ENCODE measurements around the gene NME7. TPM values are rescaled to one million over a fixed set of nuclear protein-coding genes. Genes with fewer than 3 reads are reported as not detected.

NME7 gene
- total and polyA plus RNA-seq, 10 donors, result 4.0 to 22.0 (median 9.7) TPM

- 68 to 99% (median 92%) methylated on average over 2 of the region's 2 CpGs for WGBS, 5 donors
- DNase-seq, result no peak
- Histone ChIP-seq H3K9me3 (no peaks in the 10 kb centered on the region), H3K27me3 (replicated peaks in 1 of 7) (no peaks in the 10 kb centered on the region), H3K27ac (no peak overlapping the region), H3K4me3 (no peak overlapping the region), H3K4me1 (peaks cover 0 to 6% (median 0%) of the 10 kb centered on the region in 6 donors), H3K36me3 (peaks cover 0 to 35% (median 0%) of the 10 kb centered on the region in 6 donors)
- TF ChIP-seq POLR2AphosphoS5 (IDR thresholded peaks at IDR 0.05) (no peak), CTCF (IDR thresholded peaks at IDR 0.05 in 8 of 11, conservative IDR thresholded peaks at IDR 0.05 in 3 of 11) (no peak), POLR2A (IDR thresholded peaks at IDR 0.05) (no peak)
- intact Hi-C loops (cut with DNase I; ENCODE audit: low total_unique reads), result no loop called here
Measured at GRCh38 chr1:169305948-169306347, 61.6 kb downstream of the NME7 start.

DNA sequence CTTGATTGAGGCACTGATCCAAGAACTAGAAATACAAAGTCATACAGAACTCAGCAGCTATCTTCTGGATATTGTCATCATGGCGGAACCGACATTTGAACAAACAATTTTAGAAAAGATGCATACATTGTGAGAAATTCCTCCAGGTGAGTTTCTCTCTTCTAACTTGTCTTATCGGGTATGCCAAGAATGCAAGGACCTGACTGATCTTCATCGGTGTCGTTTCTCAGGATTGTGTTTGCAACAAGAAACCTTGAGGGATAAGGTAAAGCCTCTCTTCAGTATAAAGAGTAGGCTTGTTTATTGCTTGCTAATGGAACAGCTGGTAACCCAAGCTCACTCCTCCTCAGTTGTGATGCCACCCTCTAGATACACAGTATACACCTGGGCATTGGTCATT, 62.2 kb downstream of the NME7 start:
- DNase-seq, result no peak
- 97 to 99% (median 98%) methylated on average over 5 of the region's 5 CpGs for WGBS, 5 donors
- TF ChIP-seq POLR2A (IDR thresholded peaks at IDR 0.05) (no peak), CTCF (IDR thresholded peaks at IDR 0.05 in 8 of 11, conservative IDR thresholded peaks at IDR 0.05 in 3 of 11) (no peak), POLR2AphosphoS5 (IDR thresholded peaks at IDR 0.05) (no peak)
- H3K27me3 ChIP-seq (replicated peaks in 1 of 7), result no peaks in the 10 kb centered on the region
- H3K27ac ChIP-seq, result no peak overlapping the region
- H3K9me3 ChIP-seq, result no peaks in the 10 kb centered on the region
- H3K4me3 ChIP-seq, result no peak overlapping the region
- intact Hi-C loops (cut with DNase I; ENCODE audit: low total_unique reads), result no loop called here
- H3K4me1 ChIP-seq, result peaks cover 0 to 6% (median 0%) of the 10 kb centered on the region in 6 donors
- peaks cover 0 to 35% (median 0%) of the 10 kb centered on the region in 6 donors for H3K36me3 ChIP-seq

- no peak overlapping the region for H3K4me3 ChIP-seq
- H3K4me1 ChIP-seq, result peaks cover 0 to 3% (median 0%) of the 10 kb centered on the region in 6 donors
- no peak for DNase-seq
- H3K36me3 ChIP-seq, result peaks cover 0 to 39% (median 2%) of the 10 kb centered on the region in 6 donors
- H3K27ac ChIP-seq, result no peak overlapping the region
- TF ChIP-seq POLR2AphosphoS5 (IDR thresholded peaks at IDR 0.05), result no peak
- TF ChIP-seq CTCF (IDR thresholded peaks at IDR 0.05 in 8 of 11, conservative IDR thresholded peaks at IDR 0.05 in 3 of 11), result no peak
- no peak for TF ChIP-seq POLR2A (IDR thresholded peaks at IDR 0.05)
- intact Hi-C loops (cut with DNase I; ENCODE audit: low total_unique reads), result no loop called here
- H3K9me3 ChIP-seq, result no peaks in the 10 kb centered on the region
- no peaks in the 10 kb centered on the region for H3K27me3 ChIP-seq (replicated peaks in 1 of 7)
- 70 to 92% (median 74%) methylated on average over 3 of the region's 3 CpGs for WGBS, 5 donors
Measured at GRCh38 chr1:169300854-169301253, 66.7 kb downstream of the NME7 start.

GRCh38 chr1:169298441-169298840, 69.2 kb downstream of the NME7 start:
- no peak for TF ChIP-seq POLR2A (IDR thresholded peaks at IDR 0.05)
- TF ChIP-seq CTCF (IDR thresholded peaks at IDR 0.05 in 8 of 11, conservative IDR thresholded peaks at IDR 0.05 in 3 of 11), result no peak
- TF ChIP-seq POLR2AphosphoS5 (IDR thresholded peaks at IDR 0.05), result no peak
- H3K4me1 ChIP-seq, result peaks cover 0 to 3% (median 0%) of the 10 kb centered on the region in 6 donors
- WGBS, 5 donors, result 96 to 98% (median 97%) methylated on average over 4 of the region's 4 CpGs
- no peaks in the 10 kb centered on the region for H3K27me3 ChIP-seq (replicated peaks in 1 of 7)
- H3K4me3 ChIP-seq, result no peak overlapping the region
- no peak overlapping the region for H3K27ac ChIP-seq
- H3K9me3 ChIP-seq, result no peaks in the 10 kb centered on the region
- no peak for DNase-seq
- peaks cover 0 to 42% (median 2%) of the 10 kb centered on the region in 6 donors for H3K36me3 ChIP-seq
- intact Hi-C loops (cut with DNase I; ENCODE audit: low total_unique reads), result no loop called here
